DMS153 treated with DMSO at 0.1 percent for 48 hours (cell line): ENCODE results near the gene DUOX2.

ENCODE experiments used
- DNase-seq: peaks from one replicate; lab custom pipeline; 2025; ENCODE audit not compliant: unreplicated experiment; lab: John Stamatoyannopoulos, UW

Gene DUOX2

GRCh38 chr15:45114076-45114750, at the start of gene DUOX2, which contains the start of gene DUOXA2:
Gene DUOX2 (minus strand): TSS chr15:45114172. CDS start chr15:45113411, 761 bp downstream.
Gene DUOXA2 (plus strand): TSS chr15:45114326. CDS start chr15:45114606, 280 bp downstream.
- no peak for DNase-seq

- DNase-seq, result no peak
Measured at GRCh38 chr15:45163508-45163856, 49.5 kb upstream of the DUOX2 start.

GRCh38 chr15:45162771-45163507, 49.0 kb upstream of the DUOX2 start:
- DNase-seq, result peak; percentile 1

- DNase-seq, result no peak
Measured at GRCh38 chr15:45161666-45162065, 47.7 kb upstream of the DUOX2 start.

GRCh38 chr15:45157974-45158373, 44.0 kb upstream of the DUOX2 start:
- DNase-seq, result no peak

GRCh38 chr15:45156744-45157455, 42.9 kb upstream of the DUOX2 start:
- no peak for DNase-seq

GRCh38 chr15:45155739-45156138, 41.8 kb upstream of the DUOX2 start:
- no peak for DNase-seq

GRCh38 chr15:45151998-45152828, 38.2 kb upstream of the DUOX2 start:
- DNase-seq, result no peak

- no peak for DNase-seq
Measured at GRCh38 chr15:45150997-45151396, 37.0 kb upstream of the DUOX2 start.

- DNase-seq, result no peak
Measured at GRCh38 chr15:45150481-45150880, 36.5 kb upstream of the DUOX2 start.

- no peak for DNase-seq
Measured at GRCh38 chr15:45149060-45149459, 35.1 kb upstream of the DUOX2 start.

- DNase-seq, result no peak
Measured at GRCh38 chr15:45148076-45149059, 34.4 kb upstream of the DUOX2 start.

GRCh38 chr15:45147606-45148005, 33.6 kb upstream of the DUOX2 start:
- no peak for DNase-seq

GRCh38 chr15:45146405-45146804, 32.4 kb upstream of the DUOX2 start:
- no peak for DNase-seq

GRCh38 chr15:45144775-45145174, 30.8 kb upstream of the DUOX2 start:
- no peak for DNase-seq

GRCh38 chr15:45143946-45144345, 30.0 kb upstream of the DUOX2 start:
- no peak for DNase-seq

- DNase-seq, result no peak
Measured at GRCh38 chr15:45143056-45143455, 29.1 kb upstream of the DUOX2 start.

GRCh38 chr15:45141386-45141785, 27.4 kb upstream of the DUOX2 start:
- DNase-seq, result no peak

- no peak for DNase-seq
Measured at GRCh38 chr15:45140557-45141250, 26.7 kb upstream of the DUOX2 start.
